Astrocyte of the spinal cord (primary cell): ENCODE data around the gene CCM2.
A peak's percentile ranks its signal among the peaks of the same experiment; 100 is the strongest.

Experiments
- DNase-seq: peaks from one replicate; pipeline ENCODE4 v3.0.0; 2011; ENCODE audit warnings: low read depth, low spot score
- H3K4me3 ChIP-seq: 2 replicates; pipeline ENCODE4 v1.5.1; 2011; ENCODE audit warnings: low read depth, mild to moderate bottlenecking, low read length, moderate library complexity
- CTCF ChIP-seq: IDR thresholded peaks from 2 replicates; pipeline ENCODE4 v1.5.1; 2012; ENCODE audit warnings: low read depth, mild to moderate bottlenecking, low read length, inconsistent platforms
- in situ Hi-C: cut with HindIII; loops from 2 replicates; pipeline ENCODE4 v1.10.0; 2017; ENCODE audit warnings: low sequenced_read_pairs

CCM2 gene

GRCh38 chr7:45000093-45001032 lies at the start of gene CCM2:
CCM2 (plus strand) TSS chr7:45000201; CDS start chr7:45000334, 133 bp downstream.
- DNase-seq, result peak; percentile 31
- peak within 1 kb of the TSS; percentile 80 for H3K4me3 ChIP-seq
- in situ Hi-C loops, result no loop called here
- TF ChIP-seq CTCF, result no peak

GRCh38 chr7:44953156-44953555 lies 46.8 kb upstream of the CCM2 start:
- in situ Hi-C loops, result no loop called here
- H3K4me3 ChIP-seq, result no peak overlapping the region
- no peak for TF ChIP-seq CTCF
- DNase-seq, result no peak

GRCh38 chr7:44955733-44956132 lies 44.3 kb upstream of the CCM2 start:
- in situ Hi-C loops, result no loop called here
- no peak for DNase-seq
- TF ChIP-seq CTCF, result no peak
- no peak overlapping the region for H3K4me3 ChIP-seq

- H3K4me3 ChIP-seq, result no peak overlapping the region
- in situ Hi-C loops, result no loop called here
- TF ChIP-seq CTCF, result no peak
- no peak for DNase-seq
Observed at GRCh38 chr7:44956157-44956766, 43.7 kb upstream of the CCM2 start.

GRCh38 chr7:44958645-44959344 lies 41.2 kb upstream of the CCM2 start:
- DNase-seq, result no peak
- TF ChIP-seq CTCF, result no peak
- in situ Hi-C loops, result no loop called here
- no peak overlapping the region for H3K4me3 ChIP-seq

- in situ Hi-C loops, result no loop called here
- no peak overlapping the region for H3K4me3 ChIP-seq
- DNase-seq, result no peak
- no peak for TF ChIP-seq CTCF
Observed at GRCh38 chr7:44959433-44959951, 40.5 kb upstream of the CCM2 start.
